ENCODE data around the gene PARM1.

GRCh38 chr4:74950882-74951281 lies 18.0 kb downstream of the PARM1 start:
- TF ChIP-seq CTCF (conservative IDR thresholded peaks at IDR 0.05 in 1 of 2, IDR thresholded peaks at IDR 0.05 in 1 of 2; ENCODE audit: extremely low read depth in 1 of 2, insufficient read depth in 1 of 2, low read depth in 1 of 2, low read length in 2 of 2) = no peak
- no peak for TF ChIP-seq EZH2 (IDR thresholded peaks at IDR 0.05; ENCODE audit: borderline replicate concordance, low read length)
